GM18508 (cell line): ENCODE data around the gene PPP2R1B.
"Not testable (repeated sequence)": the region's sequence is repeated elsewhere in the genome, so short reads cannot be mapped to it uniquely, and the experiment has no call there.

Experiments
- ATAC-seq: cut with Tn5 transposase; IDR thresholded peaks from one replicate; pipeline ENCODE4 v1.9.1; 2021; ENCODE audit warnings: moderate number of reproducible peaks; ENCODE audit not compliant: insufficient read depth, unreplicated experiment

PPP2R1B gene

DNA sequence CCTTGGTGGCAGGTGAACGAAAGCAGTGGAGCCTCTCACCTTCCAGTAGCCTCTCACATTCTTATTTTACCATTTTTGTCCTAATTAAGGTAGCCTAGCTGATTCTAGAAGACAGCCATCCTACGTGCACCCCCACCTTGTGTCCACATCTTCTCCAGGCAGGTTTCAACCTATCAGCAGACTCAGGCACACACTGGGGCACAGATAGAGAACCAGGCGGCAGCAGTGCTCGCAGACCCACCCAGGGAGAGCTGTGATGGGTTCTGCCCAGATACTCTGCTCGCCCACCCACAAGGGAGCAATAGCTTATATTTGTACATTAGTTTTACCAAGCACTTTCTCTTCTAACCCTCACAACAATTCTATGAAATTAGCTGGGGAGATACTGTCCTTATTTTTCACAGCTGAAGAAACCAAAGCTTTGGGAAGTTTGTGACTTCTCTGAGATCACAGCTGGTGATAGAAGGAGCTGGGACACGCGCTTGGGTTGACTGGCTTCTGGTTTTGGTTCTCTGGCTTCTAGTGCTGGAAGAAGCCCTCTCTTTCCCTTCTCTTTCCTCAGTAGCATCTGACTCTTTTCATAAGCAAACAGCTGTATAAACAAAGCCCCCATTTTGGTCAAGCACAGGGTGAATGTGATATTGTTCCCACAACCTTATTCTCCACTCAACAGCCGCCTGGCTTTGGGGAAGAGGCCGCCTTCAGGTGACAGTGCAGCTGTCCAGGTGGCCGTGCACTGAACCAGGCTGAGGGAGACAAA is 36.9 kb downstream of the PPP2R1B start:
- ATAC-seq, result no peak

DNA sequence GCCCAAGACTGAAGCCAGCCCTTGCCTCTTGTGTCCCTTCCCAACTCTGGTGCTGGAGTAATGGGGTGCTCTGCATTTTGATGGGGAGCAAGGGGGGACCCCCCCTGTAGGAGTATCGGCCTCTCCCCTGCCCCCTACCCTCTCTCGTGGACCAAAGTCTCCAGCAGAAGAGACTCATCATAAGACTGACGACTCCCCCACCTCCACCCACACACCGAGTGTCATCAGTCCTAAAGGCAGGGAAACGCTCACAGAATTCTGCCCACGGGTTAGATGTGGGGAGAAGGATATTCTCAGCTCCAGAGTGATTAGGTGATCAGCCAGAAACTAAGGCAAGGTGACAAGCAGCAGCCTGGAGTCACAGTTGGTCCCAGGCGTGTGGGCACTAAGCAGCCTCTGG is 38.8 kb downstream of the PPP2R1B start:
- ATAC-seq, result no peak

DNA sequence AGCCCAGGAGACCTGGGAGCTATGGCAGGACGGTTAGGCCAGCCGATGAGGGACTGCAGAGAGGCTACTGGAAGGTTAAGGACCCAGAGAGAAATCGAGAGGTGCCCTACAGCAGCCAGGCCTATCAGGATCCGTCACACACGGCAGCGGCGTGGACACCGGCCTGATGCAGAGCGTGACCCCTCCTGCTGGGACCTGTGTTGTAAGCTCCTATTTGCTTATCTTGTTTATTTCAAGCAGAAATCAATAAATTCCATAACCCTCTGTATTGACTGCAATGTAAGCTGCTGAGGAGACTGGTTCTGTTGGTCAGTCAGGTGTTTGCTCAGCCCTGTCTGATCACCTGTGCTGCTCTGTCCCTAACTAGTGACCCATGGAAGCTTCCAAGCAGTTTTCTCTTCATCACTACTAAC is 39.9 kb downstream of the PPP2R1B start:
- ATAC-seq, result no peak

DNA sequence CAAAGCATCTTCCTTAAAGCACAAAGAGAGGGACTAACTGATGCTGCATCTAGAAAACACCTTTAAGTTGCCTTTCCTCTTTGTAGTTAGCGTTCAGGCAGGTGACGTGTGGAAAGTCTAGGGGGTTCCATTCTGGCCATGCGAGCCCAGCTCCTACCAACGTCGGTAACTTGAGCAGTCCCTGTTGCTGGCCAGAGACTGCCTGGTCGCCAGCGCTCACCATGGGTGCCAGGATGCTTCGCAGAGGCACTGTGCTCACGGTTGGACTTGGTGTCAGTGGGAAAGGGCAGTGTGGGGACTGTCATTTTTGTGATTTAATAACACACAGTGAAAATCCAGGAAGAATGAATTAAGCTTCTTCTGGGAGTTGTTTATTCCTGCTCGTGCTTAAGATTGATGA is 40.6 kb downstream of the PPP2R1B start:
- ATAC-seq, result no peak

DNA sequence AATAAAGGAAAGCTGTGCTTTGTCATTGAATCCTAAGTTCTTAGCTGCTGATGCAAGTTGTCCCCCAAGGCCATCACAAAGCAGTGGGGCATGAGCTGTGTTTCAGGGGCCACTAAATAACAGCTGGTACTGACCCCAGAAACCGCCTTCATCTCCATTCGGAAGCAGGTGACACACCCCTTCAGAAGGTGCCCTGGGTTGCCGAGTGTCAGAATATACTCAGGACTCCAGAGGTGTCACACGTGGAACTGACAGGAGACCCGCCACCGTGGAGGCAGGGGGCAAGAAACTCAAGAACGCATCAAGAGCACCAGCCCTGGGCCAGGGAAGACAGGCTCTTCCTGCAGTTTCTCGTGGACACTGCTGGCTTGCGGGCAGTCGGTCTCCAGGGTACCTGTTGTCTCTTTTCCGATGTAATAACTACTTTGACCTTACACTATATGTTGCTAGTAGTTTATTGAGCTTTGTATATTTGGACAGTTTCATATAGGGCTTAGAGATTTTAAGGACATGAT is 41.5 kb downstream of the PPP2R1B start:
- ATAC-seq, result no peak

DNA sequence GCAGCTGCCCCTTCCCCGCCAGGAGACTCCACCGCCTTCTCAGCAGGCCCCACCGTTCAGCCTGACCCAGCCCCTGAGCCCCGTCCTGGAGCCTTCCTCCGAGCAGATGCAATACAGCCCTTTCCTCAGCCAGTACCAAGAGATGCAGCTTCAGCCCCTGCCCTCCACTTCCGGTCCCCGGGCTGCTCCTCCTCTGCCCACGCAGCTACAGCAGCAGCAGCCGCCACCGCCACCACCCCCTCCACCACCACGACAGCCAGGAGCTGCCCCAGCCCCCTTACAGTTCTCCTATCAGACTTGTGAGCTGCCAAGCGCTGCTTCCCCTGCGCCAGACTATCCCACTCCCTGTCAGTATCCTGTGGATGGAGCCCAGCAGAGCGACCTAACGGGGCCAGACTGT is 42.6 kb downstream of the PPP2R1B start:
- ATAC-seq, result no peak

DNA sequence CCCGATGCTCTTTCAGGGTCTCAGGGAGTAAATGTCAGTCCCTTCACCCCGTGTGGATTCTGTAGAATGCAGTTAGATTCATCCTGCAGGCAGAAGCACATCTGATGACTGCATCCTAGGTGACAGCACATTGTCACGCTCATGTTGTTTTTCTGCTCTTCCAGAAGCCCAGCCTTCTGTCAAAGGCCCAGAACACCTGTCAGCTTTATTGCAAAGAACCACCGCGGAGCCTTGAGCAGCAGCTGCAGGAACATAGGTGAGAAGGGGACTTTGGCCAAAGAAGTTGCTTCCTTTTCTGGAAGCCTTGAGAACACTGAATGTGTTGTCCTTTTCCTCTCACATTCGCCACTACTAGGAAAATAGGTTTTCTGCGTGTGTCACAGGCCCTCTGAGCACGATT is 43.7 kb downstream of the PPP2R1B start:
- ATAC-seq, result no peak

DNA sequence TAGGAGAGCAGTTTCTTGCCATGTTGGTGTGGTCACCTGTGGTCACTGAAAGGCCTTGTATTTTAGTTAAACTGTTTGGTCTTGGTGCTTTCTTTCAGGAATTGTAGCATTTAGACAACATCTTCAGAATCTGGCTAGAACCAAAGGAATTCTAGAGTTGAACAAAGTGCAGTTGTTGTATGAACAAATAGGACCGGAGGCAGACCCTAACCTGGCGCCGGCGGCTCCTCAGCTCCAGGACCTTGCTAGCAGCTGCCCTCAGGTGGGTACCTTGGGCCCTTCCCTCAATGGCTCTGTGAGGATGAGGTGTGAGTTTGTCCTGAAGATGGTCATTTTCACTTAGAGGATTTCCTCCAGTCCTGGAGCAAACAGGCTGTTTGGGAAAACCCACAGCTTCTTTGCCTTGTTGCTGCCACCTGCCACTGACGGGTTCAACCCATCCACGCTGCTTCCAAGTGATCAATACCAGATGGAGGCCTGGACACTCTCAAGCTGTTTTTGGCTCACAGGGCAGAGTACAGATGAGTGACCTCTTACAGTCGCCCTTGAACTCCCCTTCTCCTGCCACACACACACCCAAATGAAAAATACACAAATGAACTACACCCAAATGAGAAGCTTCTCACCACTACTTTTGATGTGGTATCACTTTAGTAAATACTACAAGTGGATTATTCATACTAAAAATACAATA is 45.2 kb downstream of the PPP2R1B start:
- no peak for ATAC-seq

DNA sequence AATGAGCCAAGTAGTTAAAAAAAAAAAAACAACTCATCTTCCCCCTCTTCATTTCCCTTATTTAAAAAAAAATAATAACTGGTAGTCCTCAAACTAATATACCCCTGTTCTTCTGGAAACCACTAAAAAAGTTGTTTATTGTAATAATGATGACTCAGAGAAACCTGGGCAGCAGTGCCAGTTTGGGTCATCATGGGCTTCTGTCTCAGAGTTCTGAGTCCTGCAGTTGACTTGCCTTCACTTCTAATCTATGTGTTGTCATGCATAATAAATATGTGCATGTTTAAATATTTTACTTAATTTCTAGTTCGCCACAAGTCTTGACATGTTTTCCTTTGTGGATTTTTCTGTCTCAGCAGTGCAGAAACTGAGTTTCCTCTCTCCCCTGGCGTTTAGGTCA is 46.8 kb downstream of the PPP2R1B start:
- no peak for ATAC-seq

DNA sequence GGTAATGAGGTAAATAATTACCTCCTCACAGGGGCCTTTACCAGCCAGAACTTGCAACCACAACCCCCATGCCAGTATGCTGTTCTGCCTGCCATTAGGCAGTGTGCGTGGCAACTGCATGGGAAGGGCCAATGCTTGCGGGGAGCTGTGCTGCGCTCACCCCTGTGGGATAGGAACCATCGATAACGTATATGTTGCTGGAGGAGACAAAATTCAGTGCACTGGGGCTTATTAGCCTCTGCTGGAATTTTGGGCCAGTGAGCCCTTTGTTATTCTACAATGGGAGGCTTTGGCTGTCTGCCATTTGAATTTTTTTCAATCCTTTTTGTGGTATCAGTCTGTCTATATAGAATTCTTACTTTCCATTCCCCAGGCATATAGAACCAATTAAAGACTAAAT is 47.3 kb downstream of the PPP2R1B start:
- ATAC-seq, result no peak

DNA sequence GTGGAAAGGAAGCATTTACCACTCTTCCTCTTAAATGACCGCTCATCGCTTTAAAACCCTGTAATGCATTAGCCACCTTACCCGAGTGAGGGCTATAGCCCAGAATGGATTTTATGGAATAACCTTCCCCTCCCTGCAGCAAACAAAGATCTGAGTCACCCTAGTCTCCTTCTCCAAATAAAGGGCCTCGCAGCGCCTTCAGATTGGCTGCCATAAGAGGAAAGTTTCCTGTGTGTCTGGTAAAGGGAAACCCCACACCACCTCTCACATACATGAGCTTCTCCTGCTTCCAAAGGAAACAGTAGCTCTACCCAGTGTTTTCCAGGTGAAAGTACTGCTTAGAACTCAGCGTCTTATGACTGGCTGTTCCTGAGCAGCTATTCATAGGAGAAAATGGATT is 47.8 kb downstream of the PPP2R1B start:
- no peak for ATAC-seq

DNA sequence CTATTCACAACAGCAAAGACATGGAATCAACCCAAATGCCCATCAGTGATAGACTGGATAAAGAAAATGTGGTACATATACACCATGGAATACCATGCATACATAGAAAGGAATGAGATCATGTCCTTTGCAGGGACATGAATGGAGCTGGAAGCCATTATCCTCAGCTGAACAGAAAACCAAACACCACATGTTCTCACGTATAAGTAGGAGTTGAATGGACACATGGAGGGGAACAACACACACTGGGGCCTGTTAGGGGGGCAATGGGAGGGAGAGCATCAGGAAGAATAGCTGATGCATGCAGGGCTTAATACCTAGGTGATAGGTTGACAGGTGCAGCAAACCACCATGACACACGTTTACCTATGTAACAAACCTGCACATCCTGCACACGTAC is 48.5 kb downstream of the PPP2R1B start:
- not testable (repeated sequence) for ATAC-seq

DNA sequence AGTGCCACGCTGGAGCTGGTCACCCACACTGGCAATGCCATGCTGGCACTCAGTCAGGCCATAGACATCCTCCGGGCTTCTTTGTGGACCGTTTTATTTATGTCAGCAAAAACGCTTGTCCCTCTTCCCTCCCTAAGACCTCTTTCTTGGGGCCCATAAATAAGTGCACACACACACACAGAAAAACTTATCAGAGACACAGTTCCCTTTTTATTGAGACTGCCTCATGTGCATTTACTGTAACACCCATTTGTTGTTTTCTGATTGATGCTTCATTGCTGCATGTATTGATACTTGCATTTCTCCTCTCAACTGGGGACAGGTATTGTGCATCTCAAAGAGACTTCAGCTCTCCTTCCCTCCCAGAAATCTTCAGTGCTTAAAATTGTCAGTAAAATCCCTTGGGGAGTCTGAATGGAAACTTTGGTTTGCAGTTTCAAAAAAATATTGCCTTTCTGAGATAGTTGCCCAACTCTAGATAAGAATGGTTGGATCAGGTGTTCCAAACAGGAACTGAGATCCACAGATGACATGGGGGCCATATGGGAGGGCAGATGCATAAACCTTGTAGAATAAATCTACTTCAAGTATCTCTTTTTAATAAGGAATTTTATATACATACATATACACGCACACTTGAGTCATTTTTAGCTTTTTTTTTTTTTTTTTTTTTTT is 50.9 kb downstream of the PPP2R1B start:
- ATAC-seq, result no peak

DNA sequence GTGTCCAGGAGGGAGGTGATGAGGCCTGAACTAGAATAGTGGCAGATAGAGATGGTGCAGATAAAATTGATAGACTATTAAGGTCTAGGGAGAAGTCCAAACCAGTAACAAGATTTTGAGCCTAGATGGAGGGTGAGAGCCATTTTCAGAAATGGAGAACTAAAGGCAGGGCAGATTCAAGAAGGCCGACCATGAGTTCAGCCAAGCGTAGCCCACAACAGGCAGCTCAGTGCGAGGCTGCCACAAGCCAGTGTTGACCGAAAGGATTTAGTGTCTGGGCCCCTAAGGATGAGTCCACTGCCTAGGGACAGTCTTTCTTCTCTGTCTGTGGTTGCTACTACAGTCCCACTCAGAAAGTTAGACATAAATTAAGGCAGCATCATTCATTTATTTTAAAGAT is 51.7 kb downstream of the PPP2R1B start:
- ATAC-seq, result no peak

DNA sequence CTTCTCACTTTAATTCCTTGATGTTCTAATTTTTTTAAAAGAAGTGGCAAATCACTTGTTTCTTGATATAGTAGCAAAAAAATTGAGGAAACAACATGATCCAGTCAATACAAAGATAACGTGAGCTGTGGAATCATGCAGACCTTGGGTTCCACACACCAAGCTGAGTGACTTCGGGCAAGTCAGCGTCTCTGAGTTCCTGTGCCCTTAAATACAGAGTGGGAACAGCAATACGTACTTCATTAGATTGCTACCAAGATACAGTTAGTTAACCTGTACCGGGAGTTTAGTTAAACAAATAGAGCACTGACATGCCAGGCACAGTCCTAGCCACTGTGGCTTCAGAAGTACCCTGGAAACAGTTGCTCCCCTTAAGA is 58.5 kb downstream of the PPP2R1B start:
- ATAC-seq, result no peak

DNA sequence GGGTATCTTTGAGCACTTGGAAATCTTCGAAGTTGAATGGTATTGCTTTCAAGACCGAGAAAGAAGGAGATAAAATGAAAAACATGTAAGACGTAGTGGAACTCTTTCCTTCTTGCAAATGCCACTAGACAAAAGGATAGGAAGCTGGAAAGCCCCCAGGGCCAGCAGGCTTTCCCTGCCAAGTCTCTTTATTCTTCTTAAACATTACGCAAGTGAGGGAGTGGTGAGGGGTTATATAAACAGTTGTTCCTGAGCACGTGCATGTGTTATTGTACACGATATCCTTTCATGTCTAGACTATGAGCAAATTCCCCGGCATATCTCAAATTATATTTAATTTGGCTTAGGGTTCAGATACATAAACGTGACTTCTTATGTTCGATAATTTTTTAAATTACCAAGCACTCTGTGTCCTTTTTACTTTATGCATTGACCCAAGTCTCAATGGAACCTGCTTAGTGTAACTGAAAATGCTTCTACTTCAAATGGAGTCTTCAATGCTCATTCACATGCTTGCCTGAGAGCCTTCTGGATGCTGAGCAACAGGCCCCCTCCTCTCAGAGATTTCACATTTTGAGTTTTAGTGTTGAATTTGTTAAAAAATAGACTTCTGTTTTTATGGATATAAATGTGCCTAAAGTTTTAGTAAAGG is 59.0 kb downstream of the PPP2R1B start:
- ATAC-seq, result no peak

DNA sequence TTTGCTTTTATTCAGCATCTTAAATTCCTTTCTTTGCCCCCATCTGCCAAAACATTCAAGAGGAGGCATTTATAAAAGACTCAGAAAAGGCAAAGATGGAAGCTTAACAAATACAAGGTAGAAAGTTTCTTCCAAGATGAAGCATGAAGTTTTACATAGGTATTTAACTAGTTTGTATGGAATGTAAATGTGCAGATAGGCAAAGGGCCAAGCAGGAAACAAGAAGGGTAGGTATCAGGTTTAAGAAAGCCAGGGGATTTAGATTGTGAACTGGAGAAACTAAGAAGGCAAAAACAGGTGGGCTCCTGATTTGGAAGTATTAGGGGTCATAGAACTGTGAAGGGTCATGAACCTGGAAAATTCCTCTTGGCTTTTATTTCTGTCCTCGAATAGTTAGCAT is 62.6 kb downstream of the PPP2R1B start:
- ATAC-seq, result no peak

DNA sequence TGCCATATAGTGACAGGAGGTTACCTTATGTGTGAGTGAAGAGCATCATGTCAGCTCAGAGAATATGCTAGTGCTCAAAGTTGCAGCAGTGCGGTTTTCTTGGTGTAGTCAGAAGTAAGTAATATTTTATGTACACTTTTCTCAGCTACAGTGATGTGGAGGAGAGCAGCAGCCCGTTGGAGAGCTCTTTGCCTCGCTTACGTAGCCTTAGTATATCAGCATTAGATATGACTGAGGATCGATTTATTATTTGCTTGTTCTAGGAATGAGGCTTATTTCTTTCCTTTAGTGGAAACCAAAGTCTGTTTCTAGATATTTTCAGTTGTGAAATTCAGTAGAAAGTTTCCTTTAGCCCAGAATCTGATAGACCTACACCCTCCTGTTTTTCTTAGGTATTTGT is 63.6 kb downstream of the PPP2R1B start:
- ATAC-seq, result no peak

DNA sequence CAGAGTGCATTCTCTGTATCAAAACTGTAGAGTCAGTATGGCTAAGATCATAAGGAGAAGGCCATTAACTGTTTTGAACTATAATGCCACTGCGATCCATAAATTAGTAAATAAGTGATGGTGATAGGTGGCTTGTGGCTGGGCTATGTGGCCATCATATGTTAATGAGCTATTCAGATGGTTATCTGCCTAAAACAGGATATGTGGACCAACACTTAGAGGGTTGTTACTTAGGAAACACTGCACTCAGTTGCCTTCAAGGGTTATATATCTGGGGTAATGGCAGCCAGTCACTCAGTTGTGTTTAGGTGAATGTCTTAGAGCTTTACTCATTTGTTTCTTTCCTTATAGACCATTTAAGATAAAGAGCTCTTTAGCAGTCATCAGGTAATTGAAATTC is 66.0 kb downstream of the PPP2R1B start:
- ATAC-seq, result no peak

DNA sequence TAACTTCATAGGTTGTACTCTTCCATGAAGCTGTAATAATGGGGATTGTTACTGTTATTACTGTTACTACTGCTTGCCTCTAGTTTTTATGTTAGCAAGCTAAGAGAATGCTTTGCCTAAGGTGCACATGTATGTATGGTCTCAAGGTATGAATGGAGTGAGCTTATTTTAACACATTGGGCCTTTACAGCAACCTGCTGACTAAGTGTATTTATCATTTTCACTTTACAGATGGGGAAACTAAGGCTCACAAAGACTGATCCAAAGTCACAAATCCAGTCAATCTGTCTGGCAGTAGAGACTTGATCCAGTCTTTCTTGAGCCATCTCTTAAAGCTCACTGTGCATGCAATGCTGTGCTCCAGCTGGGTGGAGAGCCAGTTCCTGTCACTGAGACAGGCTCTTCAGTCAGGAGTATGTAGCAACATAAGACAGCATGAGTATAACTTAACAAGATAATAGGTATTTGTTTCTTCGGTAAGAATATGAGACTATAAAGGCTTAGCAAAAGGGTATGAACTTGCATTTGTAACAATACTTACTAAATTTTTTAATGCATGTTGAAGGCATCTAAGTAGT is 66.5 kb downstream of the PPP2R1B start:
- ATAC-seq, result no peak
